G401 (cell line): ENCODE data around the gene KLKB1. TPM values are rescaled to one million over a fixed set of nuclear protein-coding genes. Genes with fewer than 3 reads are reported as not detected.

Source experiments
- DNase-seq: peaks from one replicate; pipeline ENCODE4 v3.0.0-alpha.2; 2015; ENCODE audit warnings: low spot score
- in situ Hi-C: cut with HindIII; loops from 2 replicates; pipeline ENCODE4 v1.10.0; 2016; ENCODE audit warnings: low sequenced_read_pairs, mixed read lengths
- total RNA-seq: library from RNA; depleted of rRNA; stranded (reverse); fragments of >200 nt; shearing (Covaris generic); gene quantifications from 2 replicates; pipeline ENCODE4 v1.2.3, GENCODE V29; 2014; rRNA removed

KLKB1 gene
- not detected in 2 replicates for total RNA-seq

DNA sequence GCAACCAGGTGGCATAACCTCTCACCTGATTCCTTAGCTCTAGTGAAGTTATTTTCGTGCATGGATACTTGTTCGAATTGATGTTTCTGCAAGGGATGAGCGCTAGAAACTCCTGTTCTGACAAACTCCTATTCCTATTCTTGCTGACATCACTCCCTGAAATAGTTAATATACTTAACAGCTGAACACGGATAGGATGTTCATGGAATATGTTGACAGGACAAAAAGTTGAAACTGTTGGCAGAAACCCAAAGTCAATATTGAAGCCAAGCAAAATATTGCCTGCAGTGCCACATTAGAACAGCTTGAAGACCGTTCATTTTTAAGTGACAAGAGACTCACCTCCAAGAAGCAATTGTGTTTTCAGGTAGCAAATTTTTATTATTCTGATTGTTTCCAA, at the start of gene KLKB1:
KLKB1 (plus strand) TSS at position 287 of the 400 bp plus-strand sequence. CDS start 689 bp downstream, outside the sequence.
- no peak for DNase-seq
- in situ Hi-C loops, result no loop called here

DNA sequence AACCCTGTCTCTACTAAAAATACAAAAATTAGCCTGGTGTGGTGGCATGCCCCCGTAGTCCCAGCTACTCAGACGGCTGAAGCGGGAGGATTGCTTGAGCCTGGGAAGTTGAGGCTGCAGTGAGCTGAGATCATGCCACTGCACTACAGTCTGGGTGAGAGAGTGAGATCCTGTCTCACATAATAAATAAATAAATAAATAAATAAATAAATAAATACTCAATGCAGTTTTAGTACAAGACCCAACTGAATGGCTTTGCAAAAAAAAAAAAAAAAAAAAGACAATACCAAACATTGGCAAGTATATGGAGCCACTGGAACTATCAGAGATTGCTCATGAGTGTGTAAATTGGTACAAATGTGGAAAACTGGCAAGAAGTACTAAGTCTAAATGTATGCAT, 39.2 kb upstream of the KLKB1 start:
- no peak for DNase-seq
- in situ Hi-C loops, result no loop called here

DNA sequence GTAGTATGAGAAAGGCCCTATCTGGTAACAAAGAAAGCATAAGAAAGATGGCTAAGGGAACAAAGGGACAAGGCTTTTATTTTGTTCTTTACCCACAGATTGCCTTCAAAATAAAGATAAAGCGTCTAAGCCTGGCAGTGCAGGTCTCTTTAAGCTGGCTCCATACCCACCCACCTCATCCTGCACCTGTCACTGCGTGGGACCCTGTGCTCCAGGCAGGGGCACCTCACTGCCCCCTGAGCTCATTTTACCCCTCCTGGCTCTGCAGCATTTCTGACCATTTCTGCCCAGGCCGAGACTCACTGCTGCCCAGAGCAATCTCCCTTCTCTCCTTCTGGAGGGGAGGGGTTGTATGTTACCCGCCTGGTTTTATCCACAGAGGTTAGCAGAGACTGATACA, 37.7 kb upstream of the KLKB1 start:
- in situ Hi-C loops, result no loop called here
- no peak for DNase-seq

DNA sequence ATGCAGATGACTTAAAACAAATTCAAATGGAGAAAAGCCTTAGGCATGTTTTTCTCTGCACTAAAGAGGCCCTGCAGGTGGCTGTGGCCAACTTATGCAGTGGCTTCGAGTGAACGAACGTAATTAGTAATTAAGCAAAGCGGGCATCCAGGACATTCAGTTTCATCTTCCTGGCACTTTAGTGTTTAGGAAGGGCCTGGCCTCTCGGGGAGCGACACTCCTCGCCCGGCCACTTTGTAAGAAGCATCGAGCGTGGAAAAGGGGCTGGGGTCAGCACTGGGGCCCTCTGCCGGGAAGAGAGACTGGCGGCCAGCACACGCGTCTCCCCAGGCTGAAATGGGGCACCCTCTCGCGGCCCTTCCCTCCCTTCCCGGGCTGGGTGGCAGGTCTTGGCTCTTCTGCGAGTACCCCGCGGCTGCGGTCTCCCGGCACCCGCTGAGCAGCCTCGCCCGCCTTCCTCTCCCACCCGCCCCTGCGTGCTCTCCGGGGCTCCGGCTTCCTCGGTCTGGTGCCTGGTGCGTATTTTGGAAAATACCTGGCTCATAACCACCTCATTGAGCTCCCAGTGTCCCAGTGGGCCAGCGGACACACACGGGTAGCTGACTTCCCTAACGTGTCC, 36.6 kb upstream of the KLKB1 start:
- peak; percentile 61 for DNase-seq
- in situ Hi-C loops, result no loop called here

DNA sequence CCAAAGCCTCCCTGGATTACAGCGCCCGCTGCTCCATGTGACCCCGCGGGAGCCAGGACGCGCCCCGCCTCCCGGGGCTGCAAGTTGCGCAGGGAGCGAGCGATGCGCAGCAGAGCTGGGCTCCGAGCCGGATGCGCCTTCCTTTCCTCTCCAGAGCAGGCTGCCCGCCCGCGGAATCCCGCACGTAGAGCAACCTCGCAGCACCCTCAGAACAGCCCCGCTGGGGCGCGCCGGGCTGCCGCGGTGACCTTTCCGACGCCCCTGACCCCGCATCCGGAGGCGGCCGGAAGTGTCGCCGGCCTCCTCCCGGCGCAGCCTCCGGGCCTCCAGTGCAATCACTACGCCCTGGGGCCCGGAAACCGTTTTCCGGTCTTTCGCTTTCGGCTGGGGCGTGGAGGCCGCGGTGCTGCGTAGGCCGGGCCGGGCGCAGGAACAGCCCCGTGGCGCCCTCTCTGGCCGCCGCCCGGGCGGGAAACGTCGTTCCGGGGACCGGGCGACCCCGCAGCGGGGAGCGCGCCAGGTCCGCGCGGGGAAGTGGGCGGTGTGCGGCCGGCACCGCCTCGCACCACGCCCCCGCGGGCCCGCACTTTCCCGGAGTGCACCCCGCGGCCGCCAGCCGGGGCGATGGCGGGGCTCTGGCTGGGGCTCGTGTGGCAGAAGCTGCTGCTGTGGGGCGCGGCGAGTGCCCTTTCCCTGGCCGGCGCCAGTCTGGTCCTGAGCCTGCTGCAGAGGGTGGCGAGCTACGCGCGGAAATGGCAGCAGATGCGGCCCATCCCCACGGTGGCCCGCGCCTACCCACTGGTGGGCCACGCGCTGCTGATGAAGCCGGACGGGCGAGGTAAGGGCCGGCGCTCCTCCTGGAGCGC, 35.9 kb upstream of the KLKB1 start, which contains the start of gene CYP4V2:
CYP4V2 (plus strand) TSS at position 368 of the 866 bp plus-strand sequence; CDS start at position 625, 257 bp downstream.
- in situ Hi-C loops, result no loop called here
- peak; percentile 67 for DNase-seq

DNA sequence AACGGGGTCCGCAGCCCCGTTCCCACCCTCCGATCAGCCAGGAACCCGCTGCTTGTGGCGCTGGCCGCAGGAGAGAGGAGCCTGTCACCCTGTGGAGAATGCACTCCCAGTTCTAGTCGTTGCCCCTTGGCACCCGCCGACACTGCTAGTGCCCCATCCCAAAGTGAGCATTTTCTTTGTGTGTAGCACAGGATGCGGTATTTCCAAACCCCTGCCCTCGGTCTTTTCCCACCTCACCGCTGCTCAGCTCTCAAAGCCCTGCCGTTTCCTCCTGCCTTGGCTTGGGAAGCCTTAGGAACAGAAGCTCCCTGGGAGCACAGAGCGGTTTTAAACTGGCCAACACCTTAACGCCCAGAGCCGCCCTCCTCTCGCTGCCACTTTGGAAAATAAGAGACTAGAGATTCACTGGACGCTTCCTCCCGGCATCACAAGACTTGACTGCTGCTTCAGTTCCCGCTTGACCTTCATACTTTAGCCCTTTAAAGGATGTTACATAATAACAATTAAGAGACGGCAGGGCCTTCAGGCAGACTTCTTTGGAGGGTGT, 35.2 kb upstream of the KLKB1 start:
- DNase-seq, result peak; percentile 78

DNA sequence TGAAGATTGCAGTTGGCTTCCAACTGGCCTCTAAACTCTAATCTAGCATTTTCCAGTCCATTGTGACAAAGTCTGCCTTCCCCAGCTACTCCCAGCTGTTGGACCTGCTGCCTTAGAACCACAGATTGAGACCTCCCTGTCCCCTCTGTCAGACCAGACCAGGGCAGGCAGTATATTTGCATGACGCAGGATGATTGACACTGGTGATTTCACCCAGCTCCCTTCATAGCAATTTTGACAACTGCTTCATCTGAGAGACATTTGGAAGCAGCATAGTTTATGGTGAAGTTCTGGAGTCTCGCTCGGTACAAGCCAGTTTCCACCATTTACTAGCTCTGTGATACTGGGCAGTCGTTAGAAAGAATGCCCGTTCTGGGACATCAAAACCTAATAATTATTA, 33.5 kb upstream of the KLKB1 start:
- in situ Hi-C loops, result no loop called here
- no peak for DNase-seq

More for the DNA sequence above, 35.2 kb upstream of the KLKB1 start:
- in situ Hi-C loops, result no loop called here

DNA sequence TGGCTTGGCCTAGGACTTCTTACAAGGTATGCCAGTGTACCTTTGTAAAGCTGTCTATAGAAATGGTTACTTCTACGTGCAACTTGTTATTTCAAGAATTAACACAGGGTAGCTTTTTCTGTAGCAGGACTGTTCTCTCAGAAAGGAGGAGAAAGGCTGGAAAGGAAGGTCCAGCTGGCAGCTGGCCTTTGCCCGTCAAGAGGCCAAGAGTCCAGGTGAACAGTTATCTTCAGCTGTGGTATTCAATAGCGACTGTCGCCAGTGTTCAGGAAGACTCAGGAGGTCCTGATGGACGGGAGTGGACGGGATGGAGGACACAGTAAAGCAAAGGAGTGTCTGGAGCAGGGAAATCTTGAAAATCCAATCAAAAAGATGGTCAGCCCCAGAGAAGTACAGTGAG, 31.2 kb upstream of the KLKB1 start:
- in situ Hi-C loops, result no loop called here
- DNase-seq, result no peak

DNA sequence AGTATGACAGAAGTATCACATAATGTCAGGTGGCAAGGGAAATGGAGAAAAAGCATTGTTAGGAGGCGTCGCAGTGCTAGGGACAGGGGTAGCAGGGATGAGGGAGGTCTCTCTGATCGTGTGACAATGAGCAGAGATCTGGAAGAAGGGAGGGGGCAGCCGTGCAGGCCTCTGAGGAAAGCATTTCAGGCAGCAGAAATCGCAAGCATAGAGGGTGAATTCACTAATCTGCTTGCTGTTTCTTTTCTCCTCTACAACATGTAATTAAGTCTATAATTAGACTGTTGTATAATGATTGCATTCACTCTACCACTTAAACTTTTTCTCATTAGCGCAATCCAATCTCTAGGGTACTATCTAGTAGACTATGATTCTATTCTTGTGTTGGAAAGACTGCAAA, 26.8 kb upstream of the KLKB1 start:
- no peak for DNase-seq
- in situ Hi-C loops, result no loop called here

DNA sequence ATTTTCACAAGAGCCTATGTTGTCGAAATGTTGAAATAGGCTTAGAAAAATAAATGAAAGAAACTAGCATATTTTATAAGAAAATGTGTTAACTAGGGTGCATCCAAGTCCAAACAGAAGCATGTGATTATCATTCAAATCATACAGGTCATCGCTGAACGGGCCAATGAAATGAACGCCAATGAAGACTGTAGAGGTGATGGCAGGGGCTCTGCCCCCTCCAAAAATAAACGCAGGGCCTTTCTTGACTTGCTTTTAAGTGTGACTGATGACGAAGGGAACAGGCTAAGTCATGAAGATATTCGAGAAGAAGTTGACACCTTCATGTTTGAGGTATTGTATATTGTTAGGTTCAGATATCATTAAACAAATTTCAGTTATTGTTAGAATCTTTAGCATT, 26.3 kb upstream of the KLKB1 start:
- in situ Hi-C loops, result no loop called here
- no peak for DNase-seq

DNA sequence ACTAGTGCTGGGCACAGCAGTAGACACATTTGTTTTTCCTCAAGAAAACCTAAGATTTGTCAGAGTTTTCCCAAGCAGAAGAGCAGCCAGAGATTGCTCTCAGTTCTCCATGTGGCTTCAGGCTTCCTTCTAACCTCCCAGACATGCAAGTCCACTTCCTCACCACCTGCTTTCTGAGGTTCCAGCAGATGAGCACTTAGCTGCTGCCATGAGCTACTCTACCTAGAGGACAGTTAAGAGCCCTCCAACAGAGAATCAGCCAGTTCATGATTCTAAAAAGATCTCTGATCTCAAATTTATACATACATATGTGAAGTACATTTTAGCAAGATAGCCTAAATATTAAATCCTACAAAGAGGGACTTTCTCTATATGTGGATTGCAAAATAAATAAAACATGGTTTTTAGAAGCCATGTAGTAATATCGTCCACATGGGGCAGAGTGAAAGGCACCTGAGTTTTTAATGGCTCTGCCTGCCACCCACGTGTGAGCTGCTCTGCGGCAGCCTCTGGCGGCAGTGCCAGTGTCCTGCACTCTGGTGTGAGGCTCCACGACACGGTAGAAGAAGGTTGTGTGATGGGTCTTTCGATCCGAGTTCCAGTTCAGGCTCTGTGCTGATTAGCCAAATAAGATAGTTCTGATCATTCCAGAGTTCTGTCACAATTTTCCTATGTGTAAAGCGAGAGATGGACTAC, 25.6 kb upstream of the KLKB1 start:
- peak; percentile 39 for DNase-seq
- in situ Hi-C loops, result no loop called here

DNA sequence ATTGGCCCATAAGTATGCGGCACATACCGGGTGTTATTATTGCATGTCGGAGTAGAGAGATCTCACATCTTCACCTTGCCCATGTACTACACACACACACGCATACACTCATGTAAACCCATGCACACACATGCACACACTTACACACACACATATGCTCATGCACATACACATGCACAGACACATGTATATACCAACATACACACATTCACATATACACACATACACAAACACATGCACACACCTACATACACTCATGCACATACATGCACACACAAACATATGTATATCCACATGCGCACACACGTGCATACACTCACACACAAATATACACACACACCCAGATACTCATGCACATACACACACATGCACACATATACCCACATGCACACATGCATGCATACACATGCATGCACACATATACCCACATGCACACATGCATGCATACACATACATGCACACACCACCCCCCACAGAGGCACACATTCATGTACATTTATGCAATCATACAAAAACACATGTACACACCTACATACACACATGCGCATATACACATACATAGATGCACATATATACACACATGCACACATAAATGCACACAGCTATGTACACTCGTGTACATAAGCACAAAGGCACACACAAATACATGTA, 24.7 kb upstream of the KLKB1 start:
- DNase-seq, result no peak
- in situ Hi-C loops, result no loop called here

DNA sequence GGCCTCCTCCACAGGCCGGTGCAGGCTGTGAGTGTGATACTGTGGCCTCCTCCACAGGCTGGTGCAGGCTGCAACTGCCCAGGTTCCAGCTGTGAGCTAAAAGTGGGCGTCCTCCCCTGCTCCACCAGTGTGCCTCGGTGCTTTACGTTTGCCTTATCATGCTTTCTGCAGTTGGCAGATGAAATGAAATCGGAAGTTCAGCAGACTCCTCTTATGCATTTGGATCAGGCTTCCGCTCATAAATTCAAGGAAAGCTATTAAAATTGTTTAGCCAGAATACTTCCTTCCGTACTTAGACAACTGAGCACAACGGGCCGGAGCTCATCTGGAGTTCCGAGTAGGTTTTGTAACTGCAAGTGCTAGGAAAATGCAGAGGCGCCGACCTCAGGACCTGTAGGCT, 23.9 kb upstream of the KLKB1 start:
- no peak for DNase-seq
- in situ Hi-C loops, result no loop called here

DNA sequence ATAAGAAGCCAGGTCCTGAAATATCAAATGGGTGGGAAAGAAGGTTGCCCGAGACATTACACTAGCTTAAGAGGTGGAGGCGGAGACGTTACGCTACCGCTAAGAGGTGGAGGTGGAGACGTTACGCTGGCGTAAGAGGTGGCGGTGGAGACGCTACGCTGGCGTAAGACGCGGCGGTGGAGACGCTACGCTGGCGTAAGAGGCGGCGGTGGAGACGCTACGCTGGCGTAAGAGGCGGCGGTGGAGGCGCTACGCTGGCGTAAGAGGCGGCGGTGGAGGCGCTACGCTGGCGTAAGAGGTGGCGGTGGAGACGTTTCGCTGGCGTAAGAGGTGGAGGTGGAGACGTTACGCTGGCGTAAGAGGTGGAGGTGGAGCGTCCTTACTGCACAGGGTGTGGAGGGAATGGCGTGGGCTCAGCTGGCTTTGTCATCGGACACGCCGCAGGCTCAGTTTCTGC, 23.2 kb upstream of the KLKB1 start:
- DNase-seq, result peak; percentile 75
- in situ Hi-C loops, result no loop called here

DNA sequence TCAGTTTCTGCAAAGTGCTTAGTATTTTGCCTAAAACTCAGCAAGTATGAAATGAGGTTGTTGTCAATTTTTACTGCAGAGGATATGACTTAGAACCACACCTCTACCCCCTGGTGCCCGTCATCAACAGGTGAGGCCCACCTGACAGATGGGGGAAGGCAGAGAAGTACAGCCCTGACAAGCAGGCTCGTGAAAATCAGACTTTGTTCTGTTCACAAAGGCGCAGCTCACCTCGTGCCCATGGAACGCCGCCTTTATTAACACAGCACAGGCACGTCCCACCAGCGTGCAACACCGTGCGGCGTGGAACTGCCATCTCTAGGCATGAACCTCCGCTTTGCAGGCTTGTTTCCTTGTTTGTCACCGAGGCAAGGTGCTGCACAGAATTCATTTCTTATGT, 22.6 kb upstream of the KLKB1 start:
- no peak for DNase-seq
- in situ Hi-C loops, result no loop called here

DNA sequence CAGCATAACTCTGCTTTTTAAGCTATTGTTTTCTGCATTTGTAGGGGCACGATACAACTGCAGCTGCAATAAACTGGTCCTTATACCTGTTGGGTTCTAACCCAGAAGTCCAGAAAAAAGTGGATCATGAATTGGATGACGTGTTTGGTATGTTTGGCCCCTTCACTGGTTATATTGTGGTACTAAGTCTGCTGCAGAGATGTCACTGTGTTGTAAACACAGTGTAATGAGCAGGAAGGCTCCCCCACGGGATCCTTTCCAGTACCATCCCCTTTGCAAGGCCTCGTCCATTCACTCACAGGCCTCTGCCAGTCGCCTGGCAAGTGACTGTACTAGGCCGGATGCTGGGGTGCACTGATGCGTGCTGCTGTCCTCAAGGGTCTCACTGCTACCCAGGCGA, 22.2 kb upstream of the KLKB1 start:
- DNase-seq, result no peak
- in situ Hi-C loops, result no loop called here

DNA sequence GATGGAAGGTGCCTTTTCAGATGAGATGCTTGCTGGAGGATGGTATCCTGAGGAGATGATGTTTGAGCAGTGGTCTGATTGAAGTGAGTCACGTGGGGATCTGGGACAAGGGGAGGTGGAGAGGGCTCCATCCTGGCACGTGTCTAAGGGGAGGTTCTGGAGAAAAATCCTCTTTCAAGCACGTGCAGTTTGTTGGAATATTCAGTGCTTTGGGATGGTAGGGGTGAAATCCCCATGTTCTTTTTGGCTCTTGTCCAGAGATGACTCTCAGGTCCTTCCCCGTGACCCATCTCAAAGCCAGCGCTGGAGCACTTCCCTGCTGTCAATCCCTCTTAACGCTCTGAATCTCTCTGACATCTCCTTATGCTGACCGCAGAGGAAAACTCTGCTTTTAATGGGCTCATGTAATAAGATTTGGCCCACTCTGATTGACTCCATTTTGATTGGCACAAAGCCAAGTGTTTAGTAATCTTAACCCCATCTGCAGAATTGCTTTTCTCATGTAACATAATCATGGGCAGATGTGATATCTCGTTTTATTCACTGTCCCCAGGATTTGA, 10.8 kb upstream of the KLKB1 start:
- in situ Hi-C loops, result no loop called here
- no peak for DNase-seq

DNA sequence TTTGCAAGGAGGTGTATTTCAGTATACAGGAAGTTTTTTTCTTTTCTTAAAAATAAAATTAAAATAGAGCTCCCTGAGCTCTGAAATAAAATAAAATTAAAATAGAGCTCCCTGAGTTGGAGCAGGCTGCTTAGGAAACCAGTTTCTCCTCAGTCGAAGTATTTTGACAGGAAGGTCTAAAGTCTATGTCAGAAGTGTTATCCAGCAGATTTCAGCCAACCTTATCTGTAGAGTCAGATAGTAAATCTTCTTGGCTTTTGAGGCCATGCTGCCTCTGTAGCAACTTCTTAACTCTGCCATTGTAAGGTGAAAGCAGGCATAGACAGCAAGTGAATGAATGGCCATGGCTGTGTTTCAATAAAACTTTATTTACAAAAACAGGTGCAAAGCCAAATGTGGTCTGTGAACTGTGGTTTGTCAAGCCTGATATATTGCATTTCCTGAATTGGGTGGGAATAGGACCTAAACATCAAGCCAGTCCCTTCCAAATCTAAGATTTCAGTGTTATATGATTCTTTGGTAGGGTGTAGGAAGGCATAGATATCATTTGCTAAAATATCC, 9.5 kb upstream of the KLKB1 start:
- in situ Hi-C loops, result no loop called here
- DNase-seq, result no peak

DNA sequence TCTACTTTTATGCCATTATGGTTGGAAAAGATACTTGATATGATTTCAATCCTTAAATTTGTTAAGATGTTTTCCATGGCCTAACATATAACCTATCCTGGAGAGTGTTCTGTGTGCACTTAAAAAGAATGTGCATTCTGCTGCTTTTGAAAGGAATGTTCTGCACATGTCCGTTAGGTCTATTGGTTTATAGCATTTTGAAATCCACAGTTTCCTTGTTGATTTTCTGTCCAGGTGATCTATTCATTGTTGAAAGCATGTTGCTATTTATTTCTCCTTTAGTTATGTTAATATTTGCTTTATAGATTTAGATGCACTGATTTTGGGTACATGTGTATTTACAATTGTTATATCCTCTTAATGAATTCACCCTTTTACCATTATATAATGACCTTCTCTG, 5.7 kb upstream of the KLKB1 start:
- DNase-seq, result no peak
- in situ Hi-C loops, result no loop called here
